BLaER1 treated with 17β-estradiol and CSF1 and Interleukin-3, amounts not matched to agents 10 nM and 100 nM (cell line): ENCODE measurements around the gene RARB.

Experiments
- H3K27ac ChIP-seq, 11 experiments: shearing (Covaris generic); formaldehyde crosslinking; 2 replicates each; pipeline ENCODE4 v1.8.1; 2022
- H3K27me3 ChIP-seq, 11 experiments: shearing (Covaris generic); formaldehyde crosslinking; 2 replicates each; pipeline ENCODE4 v1.8.1; 2022
- H3K36me3 ChIP-seq, 11 experiments: shearing (Covaris generic); formaldehyde crosslinking; 2 replicates each; pipeline ENCODE4 v1.8.1; 2022
- H3K4me1 ChIP-seq, 10 experiments: shearing (Covaris generic); formaldehyde crosslinking; 2 replicates each; pipeline ENCODE4 v1.8.1; 2022
- H3K4me2 ChIP-seq, 11 experiments: shearing (Covaris generic); formaldehyde crosslinking; 2 replicates each; pipeline ENCODE4 v1.8.1; 2022
- H3K4me3 ChIP-seq, 10 experiments: shearing (Covaris generic); formaldehyde crosslinking; 2 replicates each; pipeline ENCODE4 v1.8.1; 2022
- H3K9ac ChIP-seq, 11 experiments: shearing (Covaris generic); formaldehyde crosslinking; 2 replicates each; pipeline ENCODE4 v1.8.1; 2022
- H3K9me3 ChIP-seq, 11 experiments: shearing (Covaris generic); formaldehyde crosslinking; replicated peaks in 1 of 11; 2 replicates each; pipeline ENCODE4 v1.8.1; 2022
- H4K20me1 ChIP-seq, 11 experiments: shearing (Covaris generic); formaldehyde crosslinking; 2 replicates each; pipeline ENCODE4 v1.8.1; 2022
- Cebpa-rat ChIP-seq, 11 experiments: shearing (Covaris generic); IDR thresholded peaks; 2 replicates each; pipeline ENCODE4 v1.8.1; 2022

RARB gene

DNA sequence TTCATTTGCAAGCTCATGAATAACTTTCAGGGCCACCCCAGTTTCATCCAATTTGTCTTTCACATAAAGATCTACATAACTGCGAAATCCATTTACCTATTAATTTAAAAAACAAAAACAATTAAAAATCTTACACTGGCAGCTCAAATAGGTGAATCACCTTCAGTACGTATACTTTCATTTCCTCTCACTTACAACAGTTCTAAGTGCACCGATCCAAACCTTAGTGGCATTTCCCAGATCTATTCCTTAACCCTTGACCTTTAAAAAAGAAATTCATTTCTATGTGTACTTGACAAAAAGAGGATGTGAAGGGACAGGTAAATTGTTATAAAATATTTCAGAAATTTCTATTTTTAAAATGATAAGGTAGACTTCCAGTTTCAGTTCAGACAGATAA lies 205.9 kb downstream of the RARB start:
- Histone ChIP-seq H3K36me3 (peaks cover 85 to 100% (median 93%) of the 10 kb centered on the region in 11 experiments), H3K27ac (no peak overlapping the region), H3K4me1 (peaks cover 0 to 7% (median 0%) of the 10 kb centered on the region in 10 experiments; a peak in 1 of 20 replicates), H3K27me3 (no peaks in the 10 kb centered on the region), H3K9me3 (no peaks in the 10 kb centered on the region), H3K4me3 (no peak overlapping the region), H4K20me1 (peaks cover 0 to 92% (median 17%) of the 10 kb centered on the region in 11 experiments; a peak in 13 of 22 replicates), H3K4me2 (no peak overlapping the region), H3K9ac (no peak overlapping the region)
- TF ChIP-seq Cebpa-rat (IDR thresholded peaks at IDR 0.05), result no peak

DNA sequence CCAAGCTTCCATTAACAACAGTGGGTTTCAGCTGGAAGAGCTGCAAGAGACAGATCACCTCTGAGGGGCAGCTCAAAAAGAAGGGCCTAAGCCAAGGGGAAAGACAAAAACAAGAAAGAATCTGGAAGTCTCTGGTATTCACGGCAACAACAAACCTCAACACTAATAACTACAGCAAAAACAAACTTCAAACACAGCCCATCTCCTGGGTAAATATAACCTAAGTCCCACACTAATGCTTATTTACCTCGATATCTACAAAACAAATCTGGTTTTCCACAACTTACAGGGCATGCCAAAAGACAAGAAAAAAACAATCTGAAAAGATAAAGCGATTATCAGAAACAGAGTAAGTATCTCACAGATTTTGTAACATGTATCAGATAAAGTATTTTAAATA lies 207.0 kb downstream of the RARB start:
- Histone ChIP-seq H3K36me3 (peaks cover 83 to 100% (median 93%) of the 10 kb centered on the region in 11 experiments), H4K20me1 (peaks cover 0 to 96% (median 18%) of the 10 kb centered on the region in 11 experiments; a peak in 13 of 22 replicates)

More for the DNA sequence above, 207.0 kb downstream of the RARB start:
- Histone ChIP-seq H3K9me3 (no peaks in the 10 kb centered on the region), H3K27me3 (no peaks in the 10 kb centered on the region), H3K4me1 (peaks cover 0 to 7% (median 0%) of the 10 kb centered on the region in 10 experiments; a peak in 1 of 20 replicates), H3K9ac (no peak overlapping the region), H3K4me3 (no peak overlapping the region), H3K4me2 (no peak overlapping the region), H3K27ac (no peak overlapping the region)
- TF ChIP-seq Cebpa-rat (IDR thresholded peaks at IDR 0.05), result no peak
